ENCODE data around the gene TCTN3. TPM values are rescaled to one million over a fixed set of nuclear protein-coding genes. Genes with fewer than 3 reads are reported as not detected.

TCTN3 gene
- total and polyA plus RNA-seq, 10 of the 15 experiments (the other 5 are each of a cell fraction or from before 2014, with no cell fraction given): 20.0 to 48.7 (median 29.1) TPM

DNA sequence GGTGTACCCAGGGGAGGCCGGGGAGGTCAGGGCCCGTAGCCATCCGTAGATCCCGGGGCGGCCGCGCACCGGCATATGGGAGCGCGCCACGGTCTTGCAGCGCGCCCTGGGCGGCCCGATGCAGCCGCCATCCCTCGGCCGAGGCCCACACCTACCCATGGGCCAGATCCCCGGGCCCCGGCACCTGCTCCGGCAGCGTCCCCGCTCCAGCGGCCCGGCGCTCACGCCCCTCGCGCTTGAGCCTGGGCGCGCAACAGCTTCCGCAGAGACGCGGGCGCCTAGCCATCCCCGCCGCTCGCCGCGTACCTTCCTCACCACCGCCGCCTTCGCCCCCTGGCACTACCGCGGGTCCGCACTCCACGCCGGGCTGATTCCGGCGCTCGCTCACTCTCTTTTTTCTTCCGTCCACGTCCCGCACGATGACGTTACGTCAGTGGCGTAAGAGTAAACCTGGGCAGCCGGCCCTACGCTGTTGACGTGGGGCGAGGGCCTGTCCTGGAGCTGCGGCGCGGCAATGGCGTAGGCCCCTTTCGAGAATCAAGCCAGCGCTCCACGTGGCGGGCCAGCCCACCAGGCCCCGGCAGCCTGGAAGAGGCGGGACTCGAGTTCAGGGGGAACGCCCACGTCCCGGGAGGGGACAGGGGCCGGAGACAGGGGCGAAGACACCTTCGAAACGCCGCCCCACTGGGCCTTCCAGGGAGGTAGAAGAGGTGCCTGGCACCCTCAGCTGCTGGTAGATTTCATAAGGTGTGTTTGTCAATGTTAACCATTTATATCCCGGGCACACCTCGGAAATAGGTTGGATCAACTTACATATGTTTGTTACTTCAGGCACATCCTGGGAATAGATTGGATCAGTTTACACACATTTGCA lies 37.2 kb downstream of the TCTN3 start, which contains the start of gene ALDH18A1 (continued):
- TF ChIP-seq GABPA (IDR thresholded peaks at IDR 0.05; ENCODE audit: low read depth): no peak
- 0 out of 3 replicates have a peak, but pooled peaks have one; percentile 5 for TF ChIP-seq POU2F2 (IDR thresholded peaks at IDR 0.05; ENCODE audit: borderline replicate concordance, low read depth, low read length)
- no peak for TF ChIP-seq TCF7 (IDR thresholded peaks at IDR 0.05; ENCODE audit: borderline replicate concordance)
- no peak for TF ChIP-seq CUX1 (IDR thresholded peaks at IDR 0.05; ENCODE audit: insufficient replicate concordance, low read depth, low read length)
- no peak for TF ChIP-seq MLLT1 (IDR thresholded peaks at IDR 0.05)
- 0 out of 2 replicates have a peak, but pooled peaks have one; percentile 23 for TF ChIP-seq NR2C1 (IDR thresholded peaks at IDR 0.05)
- TF ChIP-seq POLR2A (IDR thresholded peaks at IDR 0.05; ENCODE audit: low read depth, low read length): peak; percentile 84
- TF ChIP-seq CHD4 (IDR thresholded peaks at IDR 0.05): no peak
- peak; percentile 87 for TF ChIP-seq CREB1 (IDR thresholded peaks at IDR 0.05; ENCODE audit: low read depth)
- TF ChIP-seq, protein P1, sequence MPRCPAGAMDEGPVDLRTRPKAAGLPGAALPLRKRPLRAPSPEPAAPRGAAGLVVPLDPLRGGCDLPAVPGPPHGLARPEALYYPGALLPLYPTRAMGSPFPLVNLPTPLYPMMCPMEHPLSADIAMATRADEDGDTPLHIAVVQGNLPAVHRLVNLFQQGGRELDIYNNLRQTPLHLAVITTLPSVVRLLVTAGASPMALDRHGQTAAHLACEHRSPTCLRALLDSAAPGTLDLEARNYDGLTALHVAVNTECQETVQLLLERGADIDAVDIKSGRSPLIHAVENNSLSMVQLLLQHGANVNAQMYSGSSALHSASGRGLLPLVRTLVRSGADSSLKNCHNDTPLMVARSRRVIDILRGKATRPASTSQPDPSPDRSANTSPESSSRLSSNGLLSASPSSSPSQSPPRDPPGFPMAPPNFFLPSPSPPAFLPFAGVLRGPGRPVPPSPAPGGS (IDR thresholded peaks at IDR 0.05; ENCODE audit: borderline replicate concordance, insufficient read depth, low read depth, low read length, poor library complexity, severe bottlenecking): no peak
- TF ChIP-seq SKIL (IDR thresholded peaks at IDR 0.05; ENCODE audit: low read depth, poor library complexity, severe bottlenecking): no peak
- TF ChIP-seq STAT3 (IDR thresholded peaks at IDR 0.05; ENCODE audit: low read depth, low read length): no peak
- no peak for TF ChIP-seq MTA3 (IDR thresholded peaks at IDR 0.05; ENCODE audit: borderline replicate concordance, low read length)
- no peak for TF ChIP-seq EZH2 (IDR thresholded peaks at IDR 0.05; ENCODE audit: borderline replicate concordance, control insufficient read depth, low read depth, low read length)
- no peak; the same call in 1 of the 2 replicates for TF ChIP-seq BACH1 (IDR thresholded peaks at IDR 0.05; ENCODE audit: borderline replicate concordance)
- TF ChIP-seq BHLHE40 (IDR thresholded peaks at IDR 0.05; ENCODE audit: borderline replicate concordance in 1 of 2, low read depth in 2 of 2, low read length in 1 of 2): no peak; a peak in 2 of 4 replicates
- no peak for TF ChIP-seq YBX1 (IDR thresholded peaks at IDR 0.05)
- TF ChIP-seq WRNIP1 (IDR thresholded peaks at IDR 0.05; ENCODE audit: borderline replicate concordance, low read depth, low read length): no peak
- TF ChIP-seq JUND (IDR thresholded peaks at IDR 0.05; ENCODE audit: low read depth, low read length): no peak

All from GM12878 (cell line).